GM21515 (cell line): ENCODE data around the gene OR52R1.
"Not testable (repeated sequence)": the region's sequence is repeated elsewhere in the genome, so short reads cannot be mapped to it uniquely, and the experiment has no call there.

ENCODE experiments used
- ATAC-seq: cut with Tn5 transposase; IDR thresholded peaks from one replicate; pipeline ENCODE4 v1.9.1; 2021; ENCODE audit not compliant: unreplicated experiment

OR52R1 gene

GRCh38 chr11:4804280-4804679 is at the start of gene OR52R1:
OR52R1 (minus strand) TSS chr11:4804380; CDS start chr11:4804380, 0 bp downstream.
- no peak for ATAC-seq

- no peak for ATAC-seq
Observed at GRCh38 chr11:4851033-4851432, 46.9 kb upstream of the OR52R1 start.

GRCh38 chr11:4848908-4849532 is 44.8 kb upstream of the OR52R1 start, which contains the start of gene OR51S1:
OR51S1 (minus strand) TSS chr11:4849208; CDS start chr11:4849208, 0 bp downstream.
- no peak for ATAC-seq

GRCh38 chr11:4839851-4840549 is 35.8 kb upstream of the OR52R1 start:
- ATAC-seq: no peak

GRCh38 chr11:4830909-4831308 is 26.7 kb upstream of the OR52R1 start:
- no peak for ATAC-seq

GRCh38 chr11:4830346-4830745 is 26.2 kb upstream of the OR52R1 start:
- no peak for ATAC-seq

- ATAC-seq: no peak
Observed at GRCh38 chr11:4826425-4826824, 22.2 kb upstream of the OR52R1 start.

GRCh38 chr11:4825132-4825531 is 21.0 kb upstream of the OR52R1 start:
- no peak for ATAC-seq

GRCh38 chr11:4821021-4821420 is 16.8 kb upstream of the OR52R1 start, which contains the start of gene OR51F2:
OR51F2 (plus strand) TSS chr11:4821321; CDS start chr11:4821422, 101 bp downstream.
- no peak for ATAC-seq

GRCh38 chr11:4809246-4809645 is 5.1 kb upstream of the OR52R1 start:
- no peak for ATAC-seq

GRCh38 chr11:4808476-4808875 is 4.3 kb upstream of the OR52R1 start:
- no peak for ATAC-seq

- not testable (repeated sequence) for ATAC-seq
Observed at GRCh38 chr11:4801316-4801715, 2.9 kb downstream of the OR52R1 start.

GRCh38 chr11:4798427-4799183 is 5.6 kb downstream of the OR52R1 start:
- ATAC-seq: no peak

- no peak for ATAC-seq
Observed at GRCh38 chr11:4797206-4797605, 7.0 kb downstream of the OR52R1 start.

- ATAC-seq: no peak
Observed at GRCh38 chr11:4782454-4782853, 21.7 kb downstream of the OR52R1 start.

- no peak for ATAC-seq
Observed at GRCh38 chr11:4769838-4770237, 34.3 kb downstream of the OR52R1 start, which contains the start of gene OR51F1. OR51F1 (minus strand) TSS chr11:4769938; CDS start chr11:4769938, 0 bp downstream.

GRCh38 chr11:4768094-4768493 is 36.1 kb downstream of the OR52R1 start:
- no peak for ATAC-seq

- ATAC-seq: no peak
Observed at GRCh38 chr11:4766420-4767043, 37.6 kb downstream of the OR52R1 start.

GRCh38 chr11:4763096-4763495 is 41.1 kb downstream of the OR52R1 start:
- ATAC-seq: no peak
